HepG2 (cell line): ENCODE results near the gene CHAF1A. TPM values are rescaled to one million over a fixed set of nuclear protein-coding genes. Genes with fewer than 3 reads are reported as not detected.

ENCODE experiments used
- FOSL1 ChIP-seq: sonication (generic); formaldehyde crosslinking; IDR thresholded peaks from 2 replicates; pipeline ENCODE4 v1.9.0; 2021; ENCODE audit warnings: missing genetic modification reagents, borderline replicate concordance
- HES4 ChIP-seq: sonication (generic); formaldehyde crosslinking; IDR thresholded peaks from 2 replicates; pipeline ENCODE4 v1.9.0; 2021; ENCODE audit warnings: mild to moderate bottlenecking, missing genetic modification reagents, borderline replicate concordance
- NFKB2 ChIP-seq: sonication (generic); formaldehyde crosslinking; IDR thresholded peaks from 2 replicates; pipeline ENCODE4 v1.4.0; 2020; ENCODE audit warnings: missing genetic modification reagents, borderline replicate concordance
- NFRKB ChIP-seq: fragments of 450-650 bp; IDR thresholded peaks from 2 replicates; pipeline ENCODE4 v1.6.1; 2017
- PRMT3 ChIP-seq: sonication (generic); formaldehyde crosslinking; IDR thresholded peaks from 2 replicates; pipeline ENCODE4 v1.8.1; 2022; ENCODE audit warnings: low read depth, mild to moderate bottlenecking, moderate library complexity, missing genetic modification reagents, borderline replicate concordance
- SNAPC2 ChIP-seq: sonication (generic); formaldehyde crosslinking; IDR thresholded peaks from 2 replicates; pipeline ENCODE4 v1.8.1; 2022; ENCODE audit warnings: mild to moderate bottlenecking, missing genetic modification reagents
- ZSCAN21 ChIP-seq: sonication (generic); formaldehyde crosslinking; IDR thresholded peaks from 2 replicates; pipeline ENCODE4 v1.8.0; 2022; ENCODE audit warnings: mild to moderate bottlenecking, missing genetic modification reagents, moderate library complexity, borderline replicate concordance
- ZSCAN30 ChIP-seq: sonication (generic); formaldehyde crosslinking; IDR thresholded peaks from 2 replicates; pipeline ENCODE4 v1.5.0; 2020; ENCODE audit warnings: mild to moderate bottlenecking, missing genetic modification reagents
- polyA plus RNA-seq, 8 experiments: library from polyadenylated mRNA; depleted of rRNA in 3 of 8; stranded (reverse) in 7 of 8; unstranded in 1 of 8; fragments of >200 nt; fragmentation: Illumina TruSeq in 4 of 8; extraction: Trizol in 4 of 8; gene quantifications; 2 replicates each; pipeline versions ENCODE4 v1.2.1 to v1.2.3, GENCODE V29; 2011 to 2016; ENCODE audit warnings: low read depth in 4 of 8, missing spikeins in 1 of 8, mixed read lengths in 1 of 8; ENCODE audit not compliant: insufficient read depth in 1 of 8
- total RNA-seq, 5 experiments: library from RNA; depleted of rRNA; stranded (reverse); fragments of >200 nt; fragmentation: Illumina TruSeq; extraction: Trizol; gene quantifications; 2 replicates each; pipeline ENCODE4 v1.2.3, GENCODE V29; 2016; ENCODE audit warnings: low read depth in 1 of 5
- TF ChIP-seq, protein P1 (sequence below): sonication (generic); formaldehyde crosslinking; IDR thresholded peaks from 2 replicates; pipeline ENCODE4 v1.4.0; 2020; ENCODE audit warnings: missing genetic modification reagents
- TF ChIP-seq, protein P2 (sequence below): sonication (generic); formaldehyde crosslinking; IDR thresholded peaks from 2 replicates; pipeline ENCODE4 v1.4.0; 2020; ENCODE audit warnings: missing genetic modification reagents, borderline replicate concordance
- TF ChIP-seq, protein P3 (sequence below): sonication (generic); formaldehyde crosslinking; IDR thresholded peaks from 2 replicates; pipeline ENCODE4 v1.5.1; 2020; ENCODE audit warnings: mild to moderate bottlenecking, missing genetic modification reagents, borderline replicate concordance

CHAF1A gene
- total and polyA plus RNA-seq, 2 of the 13 experiments (the other 11 are each of a cell fraction or from before 2014, with no cell fraction given) = 11.0 to 34.8 TPM

DNA sequence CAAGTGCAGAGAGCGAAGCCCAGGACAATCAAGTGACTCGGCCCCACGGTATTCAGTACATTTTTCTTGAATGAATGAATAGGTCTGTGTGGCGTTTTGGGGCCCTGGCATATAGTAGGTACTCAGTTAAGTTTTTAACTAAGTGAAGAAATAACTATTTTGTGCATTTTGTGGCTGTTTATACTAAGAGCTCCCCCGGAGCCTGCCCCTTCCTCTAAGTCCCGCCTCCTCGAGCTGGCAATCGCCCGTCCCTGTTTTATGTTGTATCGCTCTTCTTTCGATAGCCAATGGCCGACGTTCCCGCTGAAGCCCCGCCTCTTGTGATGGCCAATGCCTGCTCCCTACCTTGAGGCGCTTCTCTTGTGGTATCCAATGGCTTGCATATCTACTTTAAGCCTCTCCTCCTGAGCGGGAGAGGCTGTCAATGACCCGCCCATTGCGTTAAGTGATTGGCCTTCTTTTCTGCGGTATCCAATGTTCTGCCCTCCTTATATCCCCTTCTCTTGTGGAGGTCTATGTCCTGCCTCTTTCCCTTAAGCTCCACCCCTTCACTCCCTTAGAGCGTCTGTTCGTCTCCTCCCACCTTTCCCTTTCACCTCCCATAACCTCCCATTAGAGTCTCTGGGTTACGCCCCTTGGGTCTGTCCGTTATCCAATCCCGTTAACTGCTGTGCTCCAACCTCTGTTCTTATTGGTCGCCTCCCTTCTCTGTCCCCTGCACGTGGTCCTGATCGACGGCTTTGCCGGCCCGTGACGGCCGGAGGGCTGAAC is 69.1 kb downstream of the CHAF1A start (continued):
- TF ChIP-seq, protein P1, sequence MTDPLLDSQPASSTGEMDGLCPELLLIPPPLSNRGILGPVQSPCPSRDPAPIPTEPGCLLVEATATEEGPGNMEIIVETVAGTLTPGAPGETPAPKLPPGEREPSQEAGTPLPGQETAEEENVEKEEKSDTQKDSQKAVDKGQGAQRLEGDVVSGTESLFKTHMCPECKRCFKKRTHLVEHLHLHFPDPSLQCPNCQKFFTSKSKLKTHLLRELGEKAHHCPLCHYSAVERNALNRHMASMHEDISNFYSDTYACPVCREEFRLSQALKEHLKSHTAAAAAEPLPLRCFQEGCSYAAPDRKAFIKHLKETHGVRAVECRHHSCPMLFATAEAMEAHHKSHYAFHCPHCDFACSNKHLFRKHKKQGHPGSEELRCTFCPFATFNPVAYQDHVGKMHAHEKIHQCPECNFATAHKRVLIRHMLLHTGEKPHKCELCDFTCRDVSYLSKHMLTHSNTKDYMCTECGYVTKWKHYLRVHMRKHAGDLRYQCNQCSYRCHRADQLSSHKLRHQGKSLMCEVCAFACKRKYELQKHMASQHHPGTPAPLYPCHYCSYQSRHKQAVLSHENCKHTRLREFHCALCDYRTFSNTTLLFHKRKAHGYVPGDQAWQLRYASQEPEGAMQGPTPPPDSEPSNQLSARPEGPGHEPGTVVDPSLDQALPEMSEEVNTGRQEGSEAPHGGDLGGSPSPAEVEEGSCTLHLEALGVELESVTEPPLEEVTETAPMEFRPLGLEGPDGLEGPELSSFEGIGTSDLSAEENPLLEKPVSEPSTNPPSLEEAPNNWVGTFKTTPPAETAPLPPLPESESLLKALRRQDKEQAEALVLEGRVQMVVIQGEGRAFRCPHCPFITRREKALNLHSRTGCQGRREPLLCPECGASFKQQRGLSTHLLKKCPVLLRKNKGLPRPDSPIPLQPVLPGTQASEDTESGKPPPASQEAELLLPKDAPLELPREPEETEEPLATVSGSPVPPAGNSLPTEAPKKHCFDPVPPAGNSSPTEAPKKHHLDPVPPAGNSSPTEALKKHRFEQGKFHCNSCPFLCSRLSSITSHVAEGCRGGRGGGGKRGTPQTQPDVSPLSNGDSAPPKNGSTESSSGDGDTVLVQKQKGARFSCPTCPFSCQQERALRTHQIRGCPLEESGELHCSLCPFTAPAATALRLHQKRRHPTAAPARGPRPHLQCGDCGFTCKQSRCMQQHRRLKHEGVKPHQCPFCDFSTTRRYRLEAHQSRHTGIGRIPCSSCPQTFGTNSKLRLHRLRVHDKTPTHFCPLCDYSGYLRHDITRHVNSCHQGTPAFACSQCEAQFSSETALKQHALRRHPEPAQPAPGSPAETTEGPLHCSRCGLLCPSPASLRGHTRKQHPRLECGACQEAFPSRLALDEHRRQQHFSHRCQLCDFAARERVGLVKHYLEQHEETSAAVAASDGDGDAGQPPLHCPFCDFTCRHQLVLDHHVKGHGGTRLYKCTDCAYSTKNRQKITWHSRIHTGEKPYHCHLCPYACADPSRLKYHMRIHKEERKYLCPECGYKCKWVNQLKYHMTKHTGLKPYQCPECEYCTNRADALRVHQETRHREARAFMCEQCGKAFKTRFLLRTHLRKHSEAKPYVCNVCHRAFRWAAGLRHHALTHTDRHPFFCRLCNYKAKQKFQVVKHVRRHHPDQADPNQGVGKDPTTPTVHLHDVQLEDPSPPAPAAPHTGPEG (CRISPR knock-in tag) = no peak
- TF ChIP-seq PRMT3 (CRISPR knock-in tag) (no peak), NFKB2 (CRISPR knock-in tag) (no peak), ZSCAN21 (no peak), SNAPC2 (CRISPR knock-in tag) (no peak), ZSCAN30 (CRISPR knock-in tag) (no peak), NFRKB (no peak), FOSL1 (no peak), HES4 (CRISPR knock-in tag) (no peak)
- TF ChIP-seq, protein P2, sequence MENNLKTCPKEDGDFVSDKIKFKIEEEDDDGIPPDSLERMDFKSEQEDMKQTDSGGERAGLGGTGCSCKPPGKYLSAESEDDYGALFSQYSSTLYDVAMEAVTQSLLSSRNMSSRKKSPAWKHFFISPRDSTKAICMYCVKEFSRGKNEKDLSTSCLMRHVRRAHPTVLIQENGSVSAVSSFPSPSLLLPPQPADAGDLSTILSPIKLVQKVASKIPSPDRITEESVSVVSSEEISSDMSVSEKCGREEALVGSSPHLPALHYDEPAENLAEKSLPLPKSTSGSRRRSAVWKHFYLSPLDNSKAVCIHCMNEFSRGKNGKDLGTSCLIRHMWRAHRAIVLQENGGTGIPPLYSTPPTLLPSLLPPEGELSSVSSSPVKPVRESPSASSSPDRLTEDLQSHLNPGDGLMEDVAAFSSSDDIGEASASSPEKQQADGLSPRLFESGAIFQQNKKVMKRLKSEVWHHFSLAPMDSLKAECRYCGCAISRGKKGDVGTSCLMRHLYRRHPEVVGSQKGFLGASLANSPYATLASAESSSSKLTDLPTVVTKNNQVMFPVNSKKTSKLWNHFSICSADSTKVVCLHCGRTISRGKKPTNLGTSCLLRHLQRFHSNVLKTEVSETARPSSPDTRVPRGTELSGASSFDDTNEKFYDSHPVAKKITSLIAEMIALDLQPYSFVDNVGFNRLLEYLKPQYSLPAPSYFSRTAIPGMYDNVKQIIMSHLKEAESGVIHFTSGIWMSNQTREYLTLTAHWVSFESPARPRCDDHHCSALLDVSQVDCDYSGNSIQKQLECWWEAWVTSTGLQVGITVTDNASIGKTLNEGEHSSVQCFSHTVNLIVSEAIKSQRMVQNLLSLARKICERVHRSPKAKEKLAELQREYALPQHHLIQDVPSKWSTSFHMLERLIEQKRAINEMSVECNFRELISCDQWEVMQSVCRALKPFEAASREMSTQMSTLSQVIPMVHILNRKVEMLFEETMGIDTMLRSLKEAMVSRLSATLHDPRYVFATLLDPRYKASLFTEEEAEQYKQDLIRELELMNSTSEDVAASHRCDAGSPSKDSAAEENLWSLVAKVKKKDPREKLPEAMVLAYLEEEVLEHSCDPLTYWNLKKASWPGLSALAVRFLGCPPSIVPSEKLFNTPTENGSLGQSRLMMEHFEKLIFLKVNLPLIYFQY (CRISPR knock-in tag) = no peak; the same call in 1 of the 2 replicates
- TF ChIP-seq, protein P3, sequence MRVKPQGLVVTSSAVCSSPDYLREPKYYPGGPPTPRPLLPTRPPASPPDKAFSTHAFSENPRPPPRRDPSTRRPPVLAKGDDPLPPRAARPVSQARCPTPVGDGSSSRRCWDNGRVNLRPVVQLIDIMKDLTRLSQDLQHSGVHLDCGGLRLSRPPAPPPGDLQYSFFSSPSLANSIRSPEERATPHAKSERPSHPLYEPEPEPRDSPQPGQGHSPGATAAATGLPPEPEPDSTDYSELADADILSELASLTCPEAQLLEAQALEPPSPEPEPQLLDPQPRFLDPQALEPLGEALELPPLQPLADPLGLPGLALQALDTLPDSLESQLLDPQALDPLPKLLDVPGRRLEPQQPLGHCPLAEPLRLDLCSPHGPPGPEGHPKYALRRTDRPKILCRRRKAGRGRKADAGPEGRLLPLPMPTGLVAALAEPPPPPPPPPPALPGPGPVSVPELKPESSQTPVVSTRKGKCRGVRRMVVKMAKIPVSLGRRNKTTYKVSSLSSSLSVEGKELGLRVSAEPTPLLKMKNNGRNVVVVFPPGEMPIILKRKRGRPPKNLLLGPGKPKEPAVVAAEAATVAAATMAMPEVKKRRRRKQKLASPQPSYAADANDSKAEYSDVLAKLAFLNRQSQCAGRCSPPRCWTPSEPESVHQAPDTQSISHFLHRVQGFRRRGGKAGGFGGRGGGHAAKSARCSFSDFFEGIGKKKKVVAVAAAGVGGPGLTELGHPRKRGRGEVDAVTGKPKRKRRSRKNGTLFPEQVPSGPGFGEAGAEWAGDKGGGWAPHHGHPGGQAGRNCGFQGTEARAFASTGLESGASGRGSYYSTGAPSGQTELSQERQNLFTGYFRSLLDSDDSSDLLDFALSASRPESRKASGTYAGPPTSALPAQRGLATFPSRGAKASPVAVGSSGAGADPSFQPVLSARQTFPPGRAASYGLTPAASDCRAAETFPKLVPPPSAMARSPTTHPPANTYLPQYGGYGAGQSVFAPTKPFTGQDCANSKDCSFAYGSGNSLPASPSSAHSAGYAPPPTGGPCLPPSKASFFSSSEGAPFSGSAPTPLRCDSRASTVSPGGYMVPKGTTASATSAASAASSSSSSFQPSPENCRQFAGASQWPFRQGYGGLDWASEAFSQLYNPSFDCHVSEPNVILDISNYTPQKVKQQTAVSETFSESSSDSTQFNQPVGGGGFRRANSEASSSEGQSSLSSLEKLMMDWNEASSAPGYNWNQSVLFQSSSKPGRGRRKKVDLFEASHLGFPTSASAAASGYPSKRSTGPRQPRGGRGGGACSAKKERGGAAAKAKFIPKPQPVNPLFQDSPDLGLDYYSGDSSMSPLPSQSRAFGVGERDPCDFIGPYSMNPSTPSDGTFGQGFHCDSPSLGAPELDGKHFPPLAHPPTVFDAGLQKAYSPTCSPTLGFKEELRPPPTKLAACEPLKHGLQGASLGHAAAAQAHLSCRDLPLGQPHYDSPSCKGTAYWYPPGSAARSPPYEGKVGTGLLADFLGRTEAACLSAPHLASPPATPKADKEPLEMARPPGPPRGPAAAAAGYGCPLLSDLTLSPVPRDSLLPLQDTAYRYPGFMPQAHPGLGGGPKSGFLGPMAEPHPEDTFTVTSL = no peak
